Muscle of leg (tissue), 11 donors: ENCODE data around the gene SLC22A5. TPM values are rescaled to one million over a fixed set of nuclear protein-coding genes. Genes with fewer than 3 reads are reported as not detected.

Experiments
- DNase-seq: peaks from one replicate; pipeline ENCODE4 v3.0.0; 2013
- H3K27ac ChIP-seq: one replicate; pipeline ENCODE4 v1.5.1; 2013; ENCODE audit warnings: mild to moderate bottlenecking, low read length, control low read depth
- H3K27me3 ChIP-seq: one replicate; pipeline ENCODE4 v1.6.1; 2013; ENCODE audit warnings: low read length; ENCODE audit not compliant: control insufficient read depth, insufficient read depth
- H3K36me3 ChIP-seq: one replicate; pipeline ENCODE4 v1.6.1; 2013; ENCODE audit warnings: low read length; ENCODE audit not compliant: control insufficient read depth, insufficient read depth
- H3K4me1 ChIP-seq: one replicate; pipeline ENCODE4 v1.6.1; 2013; ENCODE audit warnings: low read length; ENCODE audit not compliant: control insufficient read depth, insufficient read depth
- H3K4me3 ChIP-seq: one replicate; pipeline ENCODE4 v1.5.1; 2013; ENCODE audit warnings: low read length, control low read depth
- H3K9me3 ChIP-seq: replicated peaks from 2 replicates; pipeline ENCODE4 v1.6.1; 2013; ENCODE audit warnings: low read depth, low read length; ENCODE audit not compliant: control insufficient read depth
- WGBS: methylation state at CpG from one replicate; pipeline ENCODE4 v1.1.5; 2013; ENCODE audit warnings: missing lambda C conversion rate; ENCODE audit not compliant: insufficient coverage; 5-methylcytosine and 5-hydroxymethylcytosine counted together
- polyA plus RNA-seq, 8 donors: library from polyadenylated mRNA; unstranded; fragments of 120-200 nt; gene quantifications; one replicate each; pipeline versions ENCODE4 v1.2.1 to v1.2.3, GENCODE V29; 2013; ENCODE audit warnings: inconsistent platforms in 1 of 8, low replicate concordance in 1 of 8; ENCODE audit not compliant: insufficient read length in 8 of 8, insufficient read depth in 1 of 8
- total RNA-seq: library from RNA; stranded (reverse); fragments of 120-200 nt; gene quantifications from one replicate; pipeline ENCODE4 v1.2.4, GENCODE V29; 2013

Gene SLC22A5
- total and polyA plus RNA-seq, 9 donors = 3.7 to 8.9 (median 6.4) TPM

DNA sequence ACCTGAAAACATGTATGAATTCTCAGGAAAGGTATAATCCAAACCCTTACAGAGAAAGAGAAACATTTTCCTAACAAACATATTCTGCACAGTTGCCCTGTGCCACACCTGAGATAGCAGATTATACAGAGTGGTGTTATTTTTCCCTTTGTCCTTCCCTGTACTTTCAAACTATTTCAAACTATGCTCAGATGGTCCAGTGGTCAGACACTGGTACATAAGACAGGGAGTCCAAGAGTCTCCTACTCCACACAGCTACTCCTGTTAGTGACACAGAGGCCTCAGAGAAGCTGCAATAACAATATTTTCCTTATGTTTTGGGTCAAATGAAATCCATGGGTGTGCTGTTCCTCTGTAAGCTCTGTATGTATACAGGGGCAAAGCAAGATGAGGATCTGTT lies 30.0 kb upstream of the SLC22A5 start:
- H3K36me3 ChIP-seq = peaks cover 3% of the 10 kb centered on the region
- H3K27ac ChIP-seq = no peak overlapping the region
- no peaks in the 10 kb centered on the region for H3K27me3 ChIP-seq
- no peaks in the 10 kb centered on the region for H3K4me1 ChIP-seq
- no peaks in the 10 kb centered on the region for H3K9me3 ChIP-seq
- DNase-seq = no peak
- H3K4me3 ChIP-seq = no peak overlapping the region

DNA sequence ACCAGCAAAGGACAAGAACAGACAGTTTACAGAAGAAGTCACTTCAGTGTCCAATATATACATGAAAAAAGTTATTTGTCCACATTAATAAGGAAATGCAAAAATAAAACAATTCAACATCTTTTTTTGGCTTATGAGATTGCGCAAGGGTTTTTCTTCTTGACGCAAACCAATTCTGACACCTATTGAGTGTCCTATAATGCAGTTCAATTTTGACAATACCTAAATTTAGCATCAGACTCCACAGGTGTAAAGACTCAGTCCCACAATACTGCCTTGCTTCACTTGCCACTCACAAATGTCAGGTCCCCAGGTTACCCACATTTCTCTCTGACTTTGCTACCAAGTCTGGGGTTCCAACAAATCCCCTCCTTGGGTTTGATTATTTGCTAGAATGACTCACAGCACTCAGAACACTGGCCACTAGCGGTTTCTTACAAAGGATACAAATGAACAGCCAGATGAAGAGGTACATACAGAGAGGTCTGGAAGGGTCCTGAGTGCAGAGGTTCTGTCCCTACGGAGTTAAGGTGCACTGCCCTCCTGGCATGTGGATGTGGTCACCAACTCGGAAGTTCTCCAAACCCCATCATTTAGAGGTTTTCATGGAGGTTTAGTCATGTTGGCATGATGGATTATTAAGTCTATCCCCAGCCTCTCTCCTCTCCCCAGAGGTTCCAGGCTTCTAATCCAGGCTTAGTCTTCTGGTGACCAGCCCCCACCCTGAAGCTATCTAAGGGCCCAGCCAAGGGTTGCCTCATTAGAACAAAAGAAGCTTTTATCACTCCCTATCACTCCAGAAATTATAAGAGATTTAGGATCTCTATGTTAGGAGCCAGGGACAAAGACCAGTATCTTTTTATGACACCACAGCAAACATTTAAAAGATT lies 27.0 kb upstream of the SLC22A5 start:
- H3K27ac ChIP-seq = no peak overlapping the region
- H3K4me3 ChIP-seq = no peak overlapping the region
- H3K36me3 ChIP-seq = no peaks in the 10 kb centered on the region
- no peaks in the 10 kb centered on the region for H3K27me3 ChIP-seq
- H3K9me3 ChIP-seq = no peaks in the 10 kb centered on the region
- no peak for DNase-seq
- no peaks in the 10 kb centered on the region for H3K4me1 ChIP-seq
- no CpG with 5 or more reads among the region's 5 CpGs for WGBS

DNA sequence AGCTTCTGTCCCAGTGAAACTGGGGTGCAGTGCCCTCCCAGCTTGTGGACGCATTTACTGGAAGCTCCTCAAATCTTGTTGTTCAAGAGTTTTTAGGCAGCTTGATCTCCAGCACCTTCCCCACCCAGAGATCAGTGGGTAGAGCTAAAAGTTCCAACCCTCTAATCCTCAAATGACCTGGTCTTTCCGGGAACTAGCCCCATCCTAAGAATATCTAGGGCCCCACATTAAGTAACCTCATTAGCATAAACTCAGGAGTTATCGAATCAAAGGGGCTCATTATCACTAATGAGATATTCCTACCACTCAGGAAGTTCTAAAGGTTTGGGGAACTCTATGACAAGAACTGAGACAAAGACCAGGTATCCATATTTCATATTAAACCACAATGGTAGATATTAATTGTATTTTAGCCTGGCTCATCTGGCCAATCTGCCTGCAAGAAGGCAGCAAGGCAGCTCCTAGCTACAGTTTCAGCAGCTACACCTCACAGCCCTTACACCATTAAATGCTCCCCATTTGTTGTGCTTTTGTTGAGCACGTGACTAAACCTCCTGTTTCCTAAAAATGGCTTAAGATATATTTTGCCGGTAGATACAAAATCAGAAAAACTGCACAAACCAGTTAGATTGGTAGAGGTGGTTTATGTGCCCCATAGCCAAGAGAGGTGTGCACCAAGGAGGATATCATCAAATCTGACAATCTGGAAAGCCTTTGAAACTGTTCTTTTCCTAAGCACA lies 24.6 kb upstream of the SLC22A5 start:
- no peak overlapping the region for H3K4me3 ChIP-seq
- DNase-seq = no peak
- 100% methylated on average over 2 of the region's 5 CpGs for WGBS
- H3K4me1 ChIP-seq = no peaks in the 10 kb centered on the region
- H3K27me3 ChIP-seq = no peaks in the 10 kb centered on the region
- peaks cover 4% of the 10 kb centered on the region for H3K9me3 ChIP-seq
- H3K36me3 ChIP-seq = peaks cover 4% of the 10 kb centered on the region
- no peak overlapping the region for H3K27ac ChIP-seq

DNA sequence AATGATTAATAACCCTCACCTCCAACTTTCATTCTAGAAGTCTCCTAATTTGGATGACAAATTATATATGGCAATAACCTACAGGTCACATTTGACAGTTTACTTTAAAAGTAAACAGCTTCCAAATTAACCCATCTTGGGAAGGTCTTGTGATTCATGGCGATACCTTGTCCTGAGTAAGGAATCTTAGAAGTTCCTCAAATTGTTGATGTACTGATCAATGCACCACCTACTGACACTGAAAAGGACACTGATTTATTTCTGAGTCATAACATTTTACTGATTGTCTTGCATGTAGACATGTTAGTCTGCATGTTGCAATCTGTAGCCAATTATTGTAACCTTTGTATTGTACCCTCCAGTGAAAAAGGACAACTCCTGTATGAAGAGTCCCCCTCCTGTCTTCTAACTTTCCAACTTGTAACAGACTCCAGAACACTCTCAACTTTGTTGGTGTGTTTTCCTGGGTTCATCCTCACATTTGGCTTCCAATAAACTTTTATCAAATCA lies 16.0 kb upstream of the SLC22A5 start:
- WGBS = no CpG with 5 or more reads among the region's 1 CpG

DNA sequence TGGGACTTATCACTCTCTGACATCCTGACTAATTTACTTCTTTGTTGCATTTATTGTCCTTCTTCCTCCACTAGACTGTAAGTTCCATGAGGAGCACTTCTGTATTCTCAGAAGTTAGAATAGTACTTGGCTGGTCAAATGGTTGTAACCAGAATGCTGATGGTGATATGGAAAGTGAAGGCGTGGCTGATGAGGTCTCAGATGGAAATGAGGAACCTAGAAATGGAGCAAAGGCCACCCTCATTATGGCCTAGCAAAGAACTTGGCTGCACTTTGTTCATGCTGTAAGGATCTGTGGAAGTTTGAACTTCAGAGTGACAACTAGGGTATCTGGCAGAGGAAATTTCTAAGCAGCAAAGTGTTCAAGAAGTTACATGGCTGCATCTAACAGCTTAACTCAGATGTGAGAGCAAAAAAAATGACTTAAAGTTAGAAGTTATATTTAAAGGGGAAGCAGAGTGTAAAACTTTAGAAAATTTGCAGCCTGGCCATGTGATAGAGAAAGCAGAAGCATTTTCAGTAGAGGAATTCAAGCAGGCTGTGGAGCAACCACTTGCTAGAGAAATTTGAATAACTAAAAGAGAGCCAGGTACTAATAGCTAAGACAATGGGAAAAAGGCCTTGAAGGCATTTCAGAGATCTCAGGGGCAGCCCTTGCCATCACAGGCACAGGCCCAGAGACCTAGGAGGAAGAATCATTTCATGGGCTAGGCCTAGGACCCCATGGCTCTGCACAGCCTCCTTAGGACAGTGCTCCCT lies 14.9 kb upstream of the SLC22A5 start:
- Histone ChIP-seq H3K36me3 (peaks cover 4% of the 10 kb centered on the region), H3K27ac (no peak overlapping the region), H3K4me3 (no peak overlapping the region), H3K27me3 (no peaks in the 10 kb centered on the region), H3K4me1 (no peaks in the 10 kb centered on the region), H3K9me3 (no peaks in the 10 kb centered on the region)
- 91% methylated on average over 1 of the region's 1 CpG for WGBS
- peak; percentile 35 for DNase-seq

More for the DNA sequence above, 16.0 kb upstream of the SLC22A5 start:
- Histone ChIP-seq H3K4me3 (no peak overlapping the region), H3K27ac (no peak overlapping the region), H3K27me3 (no peaks in the 10 kb centered on the region), H3K36me3 (peaks cover 8% of the 10 kb centered on the region), H3K4me1 (no peaks in the 10 kb centered on the region), H3K9me3 (peaks cover 4% of the 10 kb centered on the region)
- DNase-seq = no peak

DNA sequence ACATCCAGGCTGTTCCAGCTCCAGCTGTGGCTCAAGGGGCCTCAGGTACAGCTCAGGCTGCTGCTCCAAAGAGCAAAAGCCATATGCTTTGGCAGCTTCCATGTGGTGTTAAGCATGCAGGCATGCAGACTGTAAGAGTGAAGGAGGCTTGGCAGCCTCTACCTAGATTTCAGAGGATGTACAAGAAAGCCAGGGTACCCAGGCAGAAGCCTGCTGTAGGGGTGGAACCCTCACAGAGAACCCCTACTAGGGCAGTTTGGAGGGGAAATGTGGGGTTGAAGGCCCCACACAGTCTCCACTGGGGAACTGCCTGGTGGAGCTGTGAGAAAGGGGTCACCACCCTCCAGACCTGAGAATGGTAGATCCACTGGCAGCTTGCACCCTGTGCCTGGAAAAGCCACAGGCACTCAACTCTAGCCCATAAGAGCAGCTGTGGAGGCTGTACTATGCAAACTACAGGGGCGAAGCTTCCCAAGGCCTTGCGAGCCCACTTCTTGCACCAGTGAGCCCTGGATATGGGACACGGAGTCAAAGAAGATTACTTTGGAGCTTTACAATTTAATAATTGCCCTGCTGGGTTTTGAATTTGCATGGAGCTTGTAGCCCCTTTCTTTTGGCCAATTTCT lies 14.3 kb upstream of the SLC22A5 start:
- Histone ChIP-seq H3K27ac (no peak overlapping the region), H3K36me3 (peaks cover 4% of the 10 kb centered on the region), H3K27me3 (no peaks in the 10 kb centered on the region), H3K4me1 (no peaks in the 10 kb centered on the region), H3K9me3 (no peaks in the 10 kb centered on the region), H3K4me3 (no peak overlapping the region)
- DNase-seq = no peak
- WGBS = 100% methylated on average over 1 of the region's 3 CpGs

DNA sequence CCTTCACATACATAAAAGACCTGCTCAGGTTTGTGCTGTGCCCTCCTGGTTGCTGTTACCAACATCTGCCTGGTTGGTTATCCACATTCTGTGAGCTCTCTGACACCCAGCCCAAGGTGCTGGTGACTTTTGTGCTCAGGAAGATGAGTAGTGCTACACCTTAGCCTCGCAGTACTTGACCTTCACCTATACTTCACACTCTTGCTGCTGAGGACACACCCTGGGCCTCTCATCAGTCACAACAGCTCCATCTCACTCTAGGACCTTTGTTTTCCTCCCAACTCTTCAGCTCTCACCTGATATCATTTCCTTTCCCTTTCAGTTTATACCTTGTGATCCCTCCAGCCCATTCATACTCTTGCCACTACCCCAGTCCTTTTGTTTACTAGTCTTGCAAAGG lies 10.7 kb upstream of the SLC22A5 start:
- WGBS = 100% methylated on average over 1 of the region's 1 CpG
- Histone ChIP-seq H3K36me3 (no peaks in the 10 kb centered on the region), H3K27me3 (no peaks in the 10 kb centered on the region), H3K4me1 (peaks cover 4% of the 10 kb centered on the region), H3K27ac (no peak overlapping the region), H3K4me3 (no peak overlapping the region), H3K9me3 (no peaks in the 10 kb centered on the region)
- no peak for DNase-seq

DNA sequence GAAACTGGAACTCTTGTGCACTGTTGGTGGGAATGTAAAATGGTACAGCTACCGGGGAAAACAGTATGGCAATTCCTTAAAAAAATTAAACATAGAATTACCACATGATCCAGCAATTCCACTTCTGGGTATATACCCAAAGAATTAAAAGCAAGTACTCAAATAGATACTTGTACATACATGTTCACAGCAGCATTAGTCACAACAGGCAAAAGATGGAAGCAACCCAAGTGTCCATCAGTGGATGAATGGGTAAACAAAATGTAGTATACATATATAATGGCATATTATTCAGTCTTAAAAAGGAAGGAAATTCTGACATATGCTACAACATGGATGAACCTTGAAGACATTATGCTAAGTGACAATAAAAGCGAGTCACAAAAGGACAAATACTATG lies 7.4 kb upstream of the SLC22A5 start:
- Histone ChIP-seq H3K4me1 (peaks cover 8% of the 10 kb centered on the region), H3K36me3 (peaks cover 4% of the 10 kb centered on the region), H3K4me3 (no peak overlapping the region), H3K27me3 (no peaks in the 10 kb centered on the region), H3K9me3 (no peaks in the 10 kb centered on the region), H3K27ac (no peak overlapping the region)
- DNase-seq = no peak
- no CpG with 5 or more reads among the region's 2 CpGs for WGBS

DNA sequence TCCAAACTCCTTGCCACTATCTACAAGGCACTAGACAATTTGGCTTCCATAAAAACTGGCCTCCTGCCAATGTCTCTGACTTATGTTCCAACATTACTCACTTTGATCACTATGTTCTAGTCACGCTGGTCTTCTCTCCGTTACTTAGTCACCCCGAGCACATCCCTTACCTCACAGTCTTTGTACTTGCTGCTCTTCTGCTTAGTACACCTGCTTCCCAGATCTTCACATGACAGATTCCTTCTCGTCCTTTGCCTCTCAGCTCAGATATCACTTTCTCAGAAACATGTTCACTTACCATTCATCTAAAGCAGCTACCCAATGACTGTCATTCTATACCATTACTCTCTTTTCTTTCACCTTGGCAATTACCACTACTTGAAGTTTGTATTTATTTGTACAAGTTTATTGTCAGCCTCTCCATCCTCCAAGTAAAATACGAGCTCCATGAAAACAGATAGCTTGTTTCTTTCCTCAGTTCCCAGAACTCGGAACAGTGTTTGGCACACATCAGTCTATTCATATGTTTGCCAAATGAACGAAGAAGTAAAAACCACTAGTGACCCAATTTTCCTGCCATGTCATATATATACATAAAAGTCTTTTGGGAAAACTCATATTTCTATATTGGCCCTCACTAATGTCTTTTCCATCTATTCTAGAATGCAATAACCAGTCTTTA lies 5.9 kb upstream of the SLC22A5 start:
- H3K27ac ChIP-seq = peak overlapping the region; percentile 47
- no peak overlapping the region for H3K4me3 ChIP-seq
- 36% methylated on average over 4 of the region's 7 CpGs for WGBS

More for the DNA sequence above, 5.9 kb upstream of the SLC22A5 start:
- peaks cover 4% of the 10 kb centered on the region for H3K36me3 ChIP-seq
- H3K4me1 ChIP-seq = peaks cover 8% of the 10 kb centered on the region
- H3K27me3 ChIP-seq = no peaks in the 10 kb centered on the region
- H3K9me3 ChIP-seq = no peaks in the 10 kb centered on the region
- DNase-seq = peak; percentile 68
